CD14-positive monocyte (primary cell): ENCODE results near the gene IGF2BP1. TPM values are rescaled to one million over a fixed set of nuclear protein-coding genes. Genes with fewer than 3 reads are reported as not detected.

Source experiments
- DNase-seq, 3 donors: peaks; one replicate each; pipeline ENCODE4 v3.0.0-alpha.2; 2011 to 2022
- H2AFZ ChIP-seq: 2 replicates; pipeline ENCODE4 v1.6.0; 2012; ENCODE audit warnings: mild to moderate bottlenecking, low read depth, low read length, inconsistent platforms; ENCODE audit not compliant: insufficient read depth, poor library complexity, severe bottlenecking
- H3K27ac ChIP-seq, 2 donors: 1 replicate in 1 of 2; 2 replicates in 1 of 2; pipeline ENCODE4 v1.5.1; 2012 to 2013; ENCODE audit warnings: low read length in 2 of 2, control low read depth in 1 of 2, inconsistent platforms in 1 of 2, low read depth in 1 of 2, mild to moderate bottlenecking in 1 of 2
- H3K27me3 ChIP-seq, 2 donors: one replicate each; pipeline versions ENCODE4 v1.6.0 to v1.6.1; 2011 to 2013; ENCODE audit warnings: low read length in 2 of 2; ENCODE audit not compliant: control insufficient read depth in 2 of 2, insufficient read depth in 2 of 2
- H3K36me3 ChIP-seq, 2 donors: replicated peaks in 1 of 2; 1 replicate in 1 of 2; 2 replicates in 1 of 2; pipeline versions ENCODE4 v1.5.1 to v1.6.1; 2012 to 2013; ENCODE audit warnings: low read length in 2 of 2, control low read depth in 1 of 2, inconsistent platforms in 1 of 2, mild to moderate bottlenecking in 1 of 2; ENCODE audit not compliant: insufficient read depth in 2 of 2, control insufficient read depth in 1 of 2
- H3K4me1 ChIP-seq, 2 donors: 1 replicate in 1 of 2; 2 replicates in 1 of 2; pipeline versions ENCODE4 v1.5.1 to v1.6.1; 2012 to 2013; ENCODE audit warnings: low read length in 2 of 2, control low read depth in 1 of 2, inconsistent platforms in 1 of 2, mild to moderate bottlenecking in 1 of 2, moderate library complexity in 1 of 2; ENCODE audit not compliant: insufficient read depth in 2 of 2, control insufficient read depth in 1 of 2
- H3K4me2 ChIP-seq: replicated peaks from 2 replicates; pipeline ENCODE3; 2012; ENCODE audit warnings: low read length, moderate library complexity, mild to moderate bottlenecking; ENCODE audit not compliant: poor library complexity, severe bottlenecking; ENCODE audit errors: extremely low read depth
- H3K4me3 ChIP-seq, 3 experiments: fragments of 200-600 bp in 1 of 3; sonication (generic) in 1 of 3; replicated peaks in 1 of 3; 1 replicate in 2 of 3; 2 replicates in 1 of 3; pipeline ENCODE4 v1.5.1; 2011 to 2013; ENCODE audit warnings: low read length in 3 of 3, mild to moderate bottlenecking in 3 of 3, control low read depth in 2 of 3, low read depth in 2 of 3, inconsistent platforms in 1 of 3, moderate library complexity in 1 of 3
- H3K79me2 ChIP-seq: 2 replicates; pipeline ENCODE4 v1.6.0; 2012; ENCODE audit warnings: mild to moderate bottlenecking, control low read depth, inconsistent platforms, low read length, moderate library complexity; ENCODE audit not compliant: insufficient read depth
- H3K9ac ChIP-seq: 2 replicates; pipeline ENCODE4 v1.6.0; 2017; ENCODE audit warnings: low read length, mild to moderate bottlenecking; ENCODE audit not compliant: insufficient read depth, poor library complexity, severe bottlenecking
- H3K9me3 ChIP-seq, 2 donors: replicated peaks in 1 of 2; 1 replicate in 1 of 2; 2 replicates in 1 of 2; pipeline versions ENCODE4 v1.5.1 to v1.6.1; 2012 to 2013; ENCODE audit warnings: low read length in 2 of 2, control low read depth in 1 of 2; ENCODE audit not compliant: control insufficient read depth in 1 of 2, insufficient read depth in 1 of 2
- H4K20me1 ChIP-seq: 2 replicates; pipeline ENCODE4 v1.6.0; 2012; ENCODE audit warnings: mild to moderate bottlenecking, low read length, control low read depth, moderate library complexity; ENCODE audit not compliant: insufficient read depth
- H3K27ac Mint-ChIP-seq, 7 donors: one replicate each; pipeline ENCODE4 v1.8.0; 2020; ENCODE audit warnings: mild to moderate bottlenecking in 7 of 7, mixed read lengths in 7 of 7, moderate library complexity in 6 of 7, inconsistent platforms in 2 of 7
- H3K27me3 Mint-ChIP-seq, 3 donors: one replicate each; pipeline ENCODE4 v1.8.0; 2021 to 2022; ENCODE audit warnings: low read depth in 3 of 3, mild to moderate bottlenecking in 3 of 3, mixed read lengths in 3 of 3, moderate library complexity in 3 of 3, inconsistent platforms in 1 of 3
- H3K36me3 Mint-ChIP-seq, 2 donors: one replicate each; pipeline ENCODE4 v1.8.0; 2020; ENCODE audit warnings: mixed read lengths in 2 of 2, inconsistent platforms in 1 of 2, mild to moderate bottlenecking in 1 of 2
- H3K4me1 Mint-ChIP-seq: one replicate; pipeline ENCODE4 v1.8.0; 2020; ENCODE audit warnings: mild to moderate bottlenecking, mixed read lengths
- H3K4me3 Mint-ChIP-seq, 2 donors: one replicate each; pipeline ENCODE4 v1.8.0; 2020; ENCODE audit warnings: mild to moderate bottlenecking in 2 of 2, mixed read lengths in 2 of 2, moderate library complexity in 1 of 2
- H3K9me3 Mint-ChIP-seq, 7 donors: one replicate each; pipeline ENCODE4 v1.8.0; 2020 to 2022; ENCODE audit warnings: mixed read lengths in 7 of 7, mild to moderate bottlenecking in 6 of 7, moderate library complexity in 6 of 7, inconsistent platforms in 2 of 7
- WGBS: methylation state at CpG from one replicate; pipeline ENCODE4 v1.1.5; 2013; ENCODE audit warnings: missing lambda C conversion rate; ENCODE audit not compliant: insufficient coverage; 5-methylcytosine and 5-hydroxymethylcytosine counted together
- intact Hi-C, 2 donors: fragments of 100-400 bp; cut with micrococcal nuclease; formaldehyde crosslinking; loops; one replicate each; pipeline versions ENCODE4 v1.15.0 to v1.15.1; 2023
- polyA minus RNA-seq: library from RNA; depleted of rRNA, polyadenylated mRNA; stranded (reverse); fragments of >200 nt; gene quantifications from 2 replicates; pipeline ENCODE4 v1.2.3, GENCODE V29; 2012
- polyA plus RNA-seq, 3 donors: library from polyadenylated mRNA; depleted of rRNA in 1 of 3; unstranded in 2 of 3; stranded (reverse) in 1 of 3; fragments of 300-500 nt in 2 of 3; fragments of >200 nt in 1 of 3; fragmentation: Illumina TruSeq in 2 of 3; gene quantifications; 1 replicate in 2 of 3; 2 replicates in 1 of 3; pipeline ENCODE4 v1.2.3, GENCODE V29; 2012 to 2021
- total RNA-seq, 12 experiments: library from RNA in 1 of 12; stranded (reverse) in 1 of 12; fragments of 120-200 nt in 1 of 12; gene quantifications; one replicate each; pipeline ENCODE4 v1.2.4 and lab custom pipeline; 2013 to 2026; ENCODE audit warnings: mixed read lengths in 6 of 12, inconsistent platforms in 1 of 12
- TF ChIP-seq, protein P1 (sequence below): fragments of 200-600 bp; IDR thresholded peaks from one replicate; pipeline ENCODE4 v1.8.0; 2022; ENCODE audit warnings: antibody characterized with exemption, mild to moderate bottlenecking

IGF2BP1 gene
- 0.15 TPM for total RNA-seq (2013)
- polyA plus RNA-seq (not detected), polyA minus RNA-seq (under 0.01 TPM in 1 of 2 replicates, not detected in the other), total RNA-seq (lab: John Stamatoyannopoulos, UW) (0 to 2.0 (median 0.05) reads per million in 11 experiments)

DNA sequence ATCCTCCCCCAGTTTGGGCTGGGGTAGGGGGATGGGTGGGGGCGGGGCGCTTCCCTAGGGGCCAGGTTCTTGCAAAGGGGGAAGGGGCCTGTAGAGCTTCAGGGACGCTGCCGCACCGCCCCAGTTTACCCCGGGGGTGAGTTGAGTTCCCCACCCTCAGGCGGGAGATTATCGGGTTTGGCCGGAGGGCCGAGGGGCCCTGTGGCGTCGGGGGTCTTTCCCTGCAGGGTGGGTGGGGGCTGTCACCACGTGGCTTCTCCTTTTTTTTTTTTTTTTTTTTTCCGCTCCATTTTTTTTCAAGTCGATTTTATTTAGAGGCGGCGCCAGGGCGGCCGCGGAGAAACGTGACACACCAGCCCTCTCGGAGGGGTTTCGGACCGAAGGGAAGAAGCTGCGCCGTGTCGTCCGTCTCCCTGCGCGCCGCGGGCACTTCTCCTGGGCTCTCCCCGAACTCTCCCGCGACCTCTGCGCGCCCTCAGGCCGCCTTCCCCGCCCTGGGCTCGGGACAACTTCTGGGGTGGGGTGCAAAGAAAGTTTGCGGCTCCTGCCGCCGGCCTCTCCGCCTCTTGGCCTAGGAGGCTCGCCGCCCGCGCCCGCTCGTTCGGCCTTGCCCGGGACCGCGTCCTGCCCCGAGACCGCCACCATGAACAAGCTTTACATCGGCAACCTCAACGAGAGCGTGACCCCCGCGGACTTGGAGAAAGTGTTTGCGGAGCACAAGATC is at the start of gene IGF2BP1:
IGF2BP1 (plus strand) TSS at position 283 of the 724 bp plus-strand sequence; CDS start at position 644, 361 bp downstream.
- H3K9ac ChIP-seq, result peak within 1 kb of the TSS; percentile 8
- H2AFZ ChIP-seq, result peak within 1 kb of the TSS; percentile 50
- H3K4me1 ChIP-seq, result peaks cover 24 to 30% of the 10 kb centered on the region in 2 donors
- DNase-seq, result peak in 1 of 3 donors; percentile 35
- peaks cover 5 to 11% of the 10 kb centered on the region in 2 donors for H3K9me3 ChIP-seq
- Mint-ChIP-seq H3K27ac (no peak within 1 kb of the TSS), H3K4me1 (peaks cover 27% of the 10 kb centered on the region), H3K4me3 (peak within 1 kb of the TSS; percentile 48 to 88), H3K27me3 (peaks cover 91 to 94% (median 93%) of the 10 kb centered on the region in 3 donors), H3K9me3 (peaks cover 0 to 32% (median 19%) of the 10 kb centered on the region in 7 donors), H3K36me3 (peaks cover 3 to 12% of the 10 kb centered on the region in 2 donors)
- no peaks in the 10 kb centered on the region for H3K79me2 ChIP-seq
- intact Hi-C loops, result no loop called here
- no peaks in the 10 kb centered on the region for H3K36me3 ChIP-seq
- H4K20me1 ChIP-seq, result no peaks in the 10 kb centered on the region
- H3K27me3 ChIP-seq, result peaks cover 90 to 100% of the 10 kb centered on the region in 2 donors
- peak within 1 kb of the TSS in 1 of 3 experiments; percentile 63 for H3K4me3 ChIP-seq
- H3K4me2 ChIP-seq, result peak within 1 kb of the TSS; percentile 58
- no peak within 1 kb of the TSS for H3K27ac ChIP-seq
- TF ChIP-seq, protein P1, sequence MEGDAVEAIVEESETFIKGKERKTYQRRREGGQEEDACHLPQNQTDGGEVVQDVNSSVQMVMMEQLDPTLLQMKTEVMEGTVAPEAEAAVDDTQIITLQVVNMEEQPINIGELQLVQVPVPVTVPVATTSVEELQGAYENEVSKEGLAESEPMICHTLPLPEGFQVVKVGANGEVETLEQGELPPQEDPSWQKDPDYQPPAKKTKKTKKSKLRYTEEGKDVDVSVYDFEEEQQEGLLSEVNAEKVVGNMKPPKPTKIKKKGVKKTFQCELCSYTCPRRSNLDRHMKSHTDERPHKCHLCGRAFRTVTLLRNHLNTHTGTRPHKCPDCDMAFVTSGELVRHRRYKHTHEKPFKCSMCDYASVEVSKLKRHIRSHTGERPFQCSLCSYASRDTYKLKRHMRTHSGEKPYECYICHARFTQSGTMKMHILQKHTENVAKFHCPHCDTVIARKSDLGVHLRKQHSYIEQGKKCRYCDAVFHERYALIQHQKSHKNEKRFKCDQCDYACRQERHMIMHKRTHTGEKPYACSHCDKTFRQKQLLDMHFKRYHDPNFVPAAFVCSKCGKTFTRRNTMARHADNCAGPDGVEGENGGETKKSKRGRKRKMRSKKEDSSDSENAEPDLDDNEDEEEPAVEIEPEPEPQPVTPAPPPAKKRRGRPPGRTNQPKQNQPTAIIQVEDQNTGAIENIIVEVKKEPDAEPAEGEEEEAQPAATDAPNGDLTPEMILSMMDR, result no peak
- 2% methylated on average over 52 of the region's 62 CpGs for WGBS

DNA sequence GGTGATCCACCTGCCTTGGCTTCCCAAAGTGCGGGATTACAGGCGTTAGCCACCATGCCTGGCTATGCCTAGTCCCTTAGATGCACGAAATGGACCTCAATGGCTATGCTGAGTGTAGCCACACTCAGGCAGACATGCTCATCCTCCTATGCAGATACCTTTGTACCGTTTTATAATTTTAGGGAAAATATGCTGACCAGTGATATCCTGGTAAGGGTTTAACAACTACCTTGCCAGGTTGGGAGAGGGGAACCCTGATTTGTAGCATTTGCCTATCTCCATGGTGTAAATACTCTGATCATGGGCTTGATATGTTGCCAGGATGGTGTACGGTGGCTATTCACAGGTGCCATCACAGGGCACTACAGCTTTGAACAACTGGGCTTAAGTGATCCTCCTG is 45.6 kb upstream of the IGF2BP1 start:
- TF ChIP-seq, protein P1, result no peak
- Mint-ChIP-seq H3K27ac (no peak overlapping the region), H3K36me3 (no peaks in the 10 kb centered on the region), H3K4me1 (no peaks in the 10 kb centered on the region), H3K4me3 (no peak overlapping the region), H3K27me3 (peaks cover 15 to 45% (median 23%) of the 10 kb centered on the region in 3 donors), H3K9me3 (peaks cover 0 to 4% (median 2%) of the 10 kb centered on the region in 7 donors)
- H3K36me3 ChIP-seq, result no peaks in the 10 kb centered on the region
- H3K4me3 ChIP-seq, result no peak overlapping the region
- no peak overlapping the region for H3K27ac ChIP-seq
- DNase-seq, result no peak
- H4K20me1 ChIP-seq, result no peaks in the 10 kb centered on the region
- intact Hi-C loops, result no loop called here
- no peak overlapping the region for H3K4me2 ChIP-seq
- no peaks in the 10 kb centered on the region for H3K79me2 ChIP-seq
- no peaks in the 10 kb centered on the region for H3K9me3 ChIP-seq
- WGBS, result 96% methylated on average over 4 of the region's 5 CpGs
- no peak overlapping the region for H3K9ac ChIP-seq
- H3K27me3 ChIP-seq, result peaks cover 4 to 8% of the 10 kb centered on the region in 2 donors
- H2AFZ ChIP-seq, result no peak overlapping the region
- no peaks in the 10 kb centered on the region for H3K4me1 ChIP-seq
